Suppressor macrophage (primary cell): ENCODE measurements around the gene DOCK7.
"Not testable (repeated sequence)": the region's sequence is repeated elsewhere in the genome, so short reads cannot be mapped to it uniquely, and the experiment has no call there.

Experiments used
- DNase-seq, 4 experiments: peaks; one replicate each; pipeline ENCODE4 v3.0.0-alpha.2; 2020 to 2022
- total RNA-seq, 17 experiments: gene quantifications; one replicate each; lab custom pipeline; 2026; ENCODE audit warnings: mixed read lengths in 6 of 17, inconsistent platforms in 3 of 17; lab: John Stamatoyannopoulos, UW

Gene DOCK7
- total RNA-seq: 43.8 to 115 (median 96.9) reads per million in 17 experiments

DNA sequence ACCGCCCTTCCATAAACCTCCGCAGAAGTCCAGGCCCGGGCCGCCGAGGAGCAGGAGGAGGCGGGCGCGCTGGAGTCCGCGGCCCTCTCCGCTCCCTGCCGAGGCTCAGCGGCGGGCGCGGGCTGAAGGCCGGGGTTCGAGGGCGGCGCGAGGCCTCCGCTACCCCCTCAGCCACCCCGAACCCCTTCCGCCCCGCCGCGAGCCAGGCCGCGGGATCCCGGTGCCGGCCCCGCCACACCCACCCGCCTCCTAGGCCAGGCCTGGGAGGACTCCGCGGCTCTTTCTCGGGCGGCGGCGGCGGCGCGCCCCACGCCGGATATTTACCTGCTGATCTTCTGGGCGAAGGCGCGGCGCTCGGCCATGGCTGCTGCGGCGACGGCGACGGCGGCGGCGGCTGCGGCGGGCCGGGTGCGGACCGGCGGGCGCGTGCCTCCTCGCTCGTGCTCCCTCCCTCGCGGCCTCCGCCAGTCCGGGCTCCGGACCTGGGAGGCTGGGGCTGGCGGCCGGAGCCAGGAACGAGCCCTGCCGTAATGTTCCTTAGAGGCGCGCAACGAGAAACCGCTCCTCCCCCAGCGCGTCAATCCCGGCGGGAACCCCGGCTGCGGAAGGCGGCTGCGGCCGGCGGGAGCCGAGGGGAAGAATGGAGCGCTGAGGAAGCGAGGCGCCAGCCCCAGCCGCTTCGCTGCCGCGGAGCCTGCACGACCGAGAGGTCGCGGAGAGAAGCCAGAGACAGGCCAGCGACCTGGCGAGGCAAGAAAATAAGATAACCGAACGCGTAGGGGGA lies at the start of gene DOCK7:
TSS of gene DOCK7 (minus strand) at position 484 of the 784 bp plus-strand sequence. CDS start at position 362, 122 bp downstream.
- DNase-seq: peak; percentile 87 to 94 (median 90)

DNA sequence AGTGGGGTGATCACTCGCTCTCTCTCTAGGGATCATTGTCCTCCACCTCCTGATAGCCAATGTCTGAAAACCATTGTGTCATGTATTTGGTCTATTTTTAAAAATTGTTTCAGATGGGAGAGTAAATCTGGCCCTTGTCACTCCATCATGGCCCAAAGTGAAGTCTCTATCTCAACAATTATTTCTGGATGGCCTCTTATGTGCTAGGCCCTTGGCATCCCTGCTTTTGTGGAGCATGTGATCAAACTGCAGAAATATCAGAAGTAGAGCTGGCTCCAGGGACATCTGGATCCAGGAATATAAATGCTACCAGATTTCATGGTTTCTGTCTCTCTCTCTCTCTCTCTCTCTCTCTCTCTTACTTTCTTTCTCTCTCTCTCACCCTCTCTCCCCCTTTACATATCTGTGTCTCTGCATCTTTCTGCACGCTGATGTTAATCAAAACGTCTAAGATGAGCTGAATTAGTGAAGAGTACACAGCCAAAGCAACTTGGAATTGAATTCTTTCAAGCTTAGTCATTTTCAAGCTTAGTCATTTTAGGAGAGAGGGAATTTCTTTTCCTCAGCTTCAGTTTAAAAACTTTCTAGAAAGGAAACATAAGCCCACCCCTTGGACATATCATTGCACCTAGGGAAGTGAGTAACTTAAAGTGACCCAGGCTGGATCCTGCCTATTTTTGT lies 47.4 kb upstream of the DOCK7 start:
- no peak for DNase-seq

DNA sequence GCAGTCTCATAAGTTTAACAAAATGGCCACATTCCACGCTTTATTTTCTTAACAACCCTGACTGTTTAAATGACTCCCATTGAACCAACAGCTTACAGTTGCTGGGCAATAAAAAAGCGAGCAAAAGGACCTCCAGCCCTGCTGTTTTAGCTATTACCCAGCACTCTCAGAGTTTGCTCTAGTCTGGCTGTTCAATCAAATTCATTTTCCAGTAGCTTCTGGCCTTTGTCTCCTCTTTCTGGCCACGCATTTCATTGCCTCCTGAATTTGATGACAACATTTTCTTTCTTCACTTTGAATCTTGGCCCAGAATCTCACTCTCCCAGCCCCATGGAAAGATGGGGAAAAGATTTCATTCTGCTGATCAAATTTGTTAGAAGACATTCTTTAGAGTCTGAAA lies 44.1 kb upstream of the DOCK7 start:
- no peak for DNase-seq

DNA sequence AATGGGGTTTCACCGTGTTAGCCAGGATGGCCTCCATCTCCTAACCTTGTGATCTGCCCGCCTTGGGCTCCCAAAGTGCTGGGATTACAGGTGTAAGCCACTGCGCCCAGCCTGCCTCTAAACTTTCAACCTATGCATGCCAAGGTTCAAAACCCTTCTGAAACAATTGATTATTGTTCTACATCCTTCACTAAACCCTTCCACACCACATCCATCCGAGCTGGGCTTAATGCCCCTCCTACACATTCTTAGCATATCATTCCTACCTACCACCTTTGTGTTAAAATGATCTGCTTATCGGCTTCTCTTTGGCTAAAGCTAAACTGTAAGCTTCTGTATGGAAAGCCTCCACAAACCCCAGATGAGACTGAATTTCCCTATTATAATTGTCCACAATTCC lies 40.8 kb upstream of the DOCK7 start:
- DNase-seq: no peak

DNA sequence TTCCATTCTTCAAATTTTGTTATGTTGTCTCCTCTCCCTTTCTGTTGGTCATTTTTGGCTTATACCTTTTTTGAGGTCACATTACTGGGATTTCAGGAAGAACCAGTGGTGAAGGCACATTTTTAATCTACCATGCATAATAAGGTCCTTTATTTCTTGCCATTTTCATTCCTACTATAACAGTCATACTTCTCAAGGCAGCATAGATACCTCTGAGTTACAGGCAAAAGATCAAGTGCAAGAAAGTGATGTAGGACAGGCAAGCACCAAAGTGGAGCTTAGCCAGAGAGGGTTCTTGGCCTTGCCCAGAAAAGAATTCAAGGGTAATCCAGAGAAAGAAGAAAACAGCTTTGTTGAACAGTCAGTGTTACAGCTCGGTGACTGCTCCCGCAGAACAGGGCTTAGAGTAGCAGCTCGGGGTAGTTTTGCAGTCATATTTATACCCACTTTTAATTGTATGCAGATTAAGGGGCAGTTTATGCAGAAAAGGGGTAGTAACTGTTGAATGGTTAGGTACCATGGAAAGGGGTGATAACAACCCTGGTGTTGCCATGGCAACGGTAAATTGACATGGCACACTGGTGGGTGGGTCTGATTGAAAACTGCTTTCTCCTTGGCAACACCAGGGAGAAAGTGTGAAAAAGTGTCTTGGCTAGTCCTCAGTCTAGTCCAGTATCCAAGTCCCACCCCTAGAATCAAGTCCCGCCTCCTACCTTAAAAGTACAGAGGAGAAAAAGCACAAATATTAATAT lies 39.6 kb upstream of the DOCK7 start:
- DNase-seq: no peak

DNA sequence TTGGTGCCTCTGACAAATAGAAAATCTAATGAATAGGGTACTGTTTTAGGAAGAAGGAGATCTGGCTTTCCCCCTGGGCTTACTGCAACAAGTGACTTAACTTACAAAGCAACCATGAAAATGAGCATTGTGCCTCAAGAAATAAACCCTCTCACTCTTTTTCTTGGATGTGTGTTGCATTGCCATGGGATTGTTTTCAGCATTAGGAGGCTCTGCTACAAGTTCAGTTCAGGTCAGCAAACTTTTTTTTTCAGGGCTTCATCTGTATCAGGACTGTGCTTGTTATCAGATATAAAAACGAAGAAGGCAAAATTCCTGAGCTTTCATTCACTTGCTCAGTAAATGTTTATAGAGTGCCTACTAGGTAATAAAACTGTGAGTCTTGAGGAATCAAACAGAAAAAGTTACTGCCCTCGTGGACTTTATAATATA lies 37.8 kb upstream of the DOCK7 start:
- DNase-seq: peak in 1 of 4 experiments; percentile 12

DNA sequence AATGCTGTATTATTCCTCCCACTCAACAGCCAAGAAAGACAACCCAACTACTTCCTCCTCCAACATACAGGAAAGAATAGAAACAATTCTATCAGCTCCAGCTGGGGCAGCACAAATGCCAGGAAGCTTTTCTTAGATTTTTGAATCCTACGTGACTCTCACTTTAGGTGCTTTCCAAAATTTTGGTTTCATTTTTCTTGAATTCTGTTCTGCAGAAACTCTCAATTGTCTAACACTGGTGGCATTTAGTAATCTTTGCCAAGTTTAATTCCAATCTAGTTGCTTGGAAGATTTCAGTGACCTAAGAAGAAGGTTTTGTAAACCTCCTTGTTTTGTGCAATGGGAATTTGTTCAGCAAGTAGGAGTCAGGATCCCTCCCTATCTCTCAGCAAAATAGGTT lies 37.1 kb upstream of the DOCK7 start:
- DNase-seq: peak; percentile 43 to 73 (median 60)

DNA sequence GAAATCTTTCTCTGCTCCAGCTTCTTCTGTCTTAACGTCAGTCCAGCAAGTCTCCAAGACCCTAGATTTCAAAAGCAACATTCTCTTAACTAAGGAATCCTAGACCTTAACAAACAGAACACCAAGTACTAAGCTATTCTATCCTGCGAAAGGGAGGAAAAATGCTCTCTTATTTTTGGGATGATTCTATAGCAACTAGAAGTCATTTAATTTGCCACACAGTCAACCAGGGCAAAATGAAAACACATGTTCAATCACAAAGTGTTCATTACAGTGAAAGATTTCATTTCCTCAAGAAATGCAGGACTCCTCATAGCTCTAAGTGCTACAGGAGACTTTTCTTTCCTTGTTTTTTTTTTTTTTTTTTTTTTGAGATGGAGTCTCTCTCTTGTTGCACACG lies 36.2 kb upstream of the DOCK7 start:
- no peak for DNase-seq

- no peak for DNase-seq
These were observed 35.7 kb upstream of the DOCK7 start for GRCh38 chr1:62723883-62724282.

- DNase-seq: peak; percentile 27 to 86 (median 60)
These were observed 34.6 kb upstream of the DOCK7 start for GRCh38 chr1:62722796-62723195.

- no peak for DNase-seq
These were observed 32.9 kb upstream of the DOCK7 start for GRCh38 chr1:62720946-62721554.

DNA sequence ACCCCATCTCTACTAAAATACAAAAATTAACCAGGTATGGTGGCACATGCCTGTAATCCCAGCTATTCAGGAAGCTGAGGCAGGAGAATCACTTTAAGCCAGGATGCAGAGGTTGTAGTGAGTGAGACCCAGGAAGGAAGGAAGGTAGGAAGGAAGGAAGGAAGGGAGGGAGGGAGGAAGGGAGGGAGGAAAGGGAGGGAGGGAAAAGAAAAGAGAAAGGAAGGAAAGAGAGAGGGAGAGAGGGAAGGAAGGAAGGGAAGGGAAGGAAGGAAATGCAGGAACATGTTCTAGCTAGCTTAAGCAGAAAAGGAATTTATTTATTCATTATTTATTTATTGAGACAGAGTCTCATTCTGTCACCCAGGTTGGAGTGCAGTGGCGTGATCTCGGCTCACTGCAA lies 30.2 kb upstream of the DOCK7 start:
- not testable (repeated sequence) for DNase-seq

- no peak for DNase-seq
These were observed 29.3 kb upstream of the DOCK7 start for GRCh38 chr1:62717483-62717882.

GRCh38 chr1:62716397-62716796 lies 28.2 kb upstream of the DOCK7 start:
- peak; percentile 52 to 84 (median 78) for DNase-seq

- no peak for DNase-seq
These were observed 24.4 kb upstream of the DOCK7 start for GRCh38 chr1:62712336-62713243.

DNA sequence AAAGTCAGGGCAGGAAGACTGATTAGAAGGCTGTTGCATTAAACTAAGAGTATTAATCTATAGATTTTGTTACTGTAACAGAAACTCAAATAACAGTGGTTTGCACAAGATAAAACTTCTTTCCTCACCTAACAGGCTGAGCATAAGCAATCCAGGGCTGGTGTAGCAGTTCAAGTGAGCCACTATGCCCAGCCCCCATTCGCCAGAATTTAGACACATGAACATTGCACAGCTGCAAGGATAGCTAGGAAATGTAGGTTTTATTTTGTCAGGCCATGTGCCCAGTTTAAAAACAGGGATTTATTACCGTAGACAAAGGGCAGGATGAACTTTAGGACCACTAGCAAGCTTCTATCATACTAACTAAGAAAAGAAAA lies 19.5 kb upstream of the DOCK7 start:
- DNase-seq: no peak

GRCh38 chr1:62706985-62707743 lies 19.0 kb upstream of the DOCK7 start:
- DNase-seq: no peak

- DNase-seq: not testable (repeated sequence)
These were observed 10.0 kb upstream of the DOCK7 start for GRCh38 chr1:62698161-62698560.

GRCh38 chr1:62694479-62694878 lies 6.3 kb upstream of the DOCK7 start:
- DNase-seq: not testable (repeated sequence)

- no peak for DNase-seq
These were observed 4.9 kb upstream of the DOCK7 start for GRCh38 chr1:62693123-62693522.
